ENCODE results near the gene YAF2. TPM values are rescaled to one million over a fixed set of nuclear protein-coding genes. Genes with fewer than 3 reads are reported as not detected.

The YAF2 gene
- total RNA-seq, 3 donors from 2014 or later = 37.0 to 40.9 (median 37.7) TPM

GRCh38 chr12:42166501-42166900 lies 71.5 kb downstream of the YAF2 start:
- peaks cover 25% of the 10 kb centered on the region for H3K36me3 Mint-ChIP-seq (ENCODE audit: insufficient read depth)
- ATAC-seq = no peak

GRCh38 chr12:42163913-42164312 lies 74.1 kb downstream of the YAF2 start:
- Mint-ChIP-seq H3K4me1 (ENCODE audit: low read depth) (peaks cover 21% of the 10 kb centered on the region), H3K4me3 (no peak overlapping the region), H3K36me3 (ENCODE audit: insufficient read depth) (peaks cover 23% of the 10 kb centered on the region), H3K9me3 (no peaks in the 10 kb centered on the region), H3K27me3 (ENCODE audit: low read depth) (no peaks in the 10 kb centered on the region)
- ATAC-seq (no peak), DNase-seq (no peak)

More at GRCh38 chr12:42166501-42166900, 71.5 kb downstream of the YAF2 start:
- no peaks in the 10 kb centered on the region for H3K9me3 Mint-ChIP-seq
- H3K27me3 Mint-ChIP-seq (ENCODE audit: low read depth) = no peaks in the 10 kb centered on the region
- no peak for DNase-seq
- H3K4me1 Mint-ChIP-seq (ENCODE audit: low read depth) = peaks cover 21% of the 10 kb centered on the region
- no peak overlapping the region for H3K4me3 Mint-ChIP-seq

GRCh38 chr12:42162965-42163364 lies 75.1 kb downstream of the YAF2 start:
- peaks cover 21% of the 10 kb centered on the region for H3K4me1 Mint-ChIP-seq (ENCODE audit: low read depth)
- ATAC-seq = no peak
- DNase-seq = no peak
- H3K36me3 Mint-ChIP-seq (ENCODE audit: insufficient read depth) = peaks cover 22% of the 10 kb centered on the region
- no peak overlapping the region for H3K4me3 Mint-ChIP-seq
- H3K27me3 Mint-ChIP-seq (ENCODE audit: low read depth) = no peaks in the 10 kb centered on the region
- no peaks in the 10 kb centered on the region for H3K9me3 Mint-ChIP-seq

GRCh38 chr12:42162193-42162592 lies 75.9 kb downstream of the YAF2 start:
- Mint-ChIP-seq H3K4me3 (no peak overlapping the region), H3K27me3 (ENCODE audit: low read depth) (no peaks in the 10 kb centered on the region)

GRCh38 chr12:42161529-42161928 lies 76.5 kb downstream of the YAF2 start:
- no peak for ATAC-seq
- Mint-ChIP-seq H3K4me3 (no peak overlapping the region), H3K36me3 (ENCODE audit: insufficient read depth) (peaks cover 21% of the 10 kb centered on the region), H3K9me3 (no peaks in the 10 kb centered on the region), H3K27me3 (ENCODE audit: low read depth) (no peaks in the 10 kb centered on the region), H3K4me1 (ENCODE audit: low read depth) (peaks cover 19% of the 10 kb centered on the region)
- DNase-seq = no peak

More at GRCh38 chr12:42162193-42162592, 75.9 kb downstream of the YAF2 start:
- Mint-ChIP-seq H3K4me1 (ENCODE audit: low read depth) (peaks cover 21% of the 10 kb centered on the region), H3K9me3 (no peaks in the 10 kb centered on the region), H3K36me3 (ENCODE audit: insufficient read depth) (peaks cover 24% of the 10 kb centered on the region)
- DNase-seq = no peak
- ATAC-seq = no peak

- Mint-ChIP-seq H3K9me3 (peaks cover 3% of the 10 kb centered on the region), H3K4me1 (ENCODE audit: low read depth) (no peaks in the 10 kb centered on the region), H3K36me3 (ENCODE audit: insufficient read depth) (peaks cover 8% of the 10 kb centered on the region), H3K4me3 (no peak overlapping the region), H3K27me3 (ENCODE audit: low read depth) (no peaks in the 10 kb centered on the region)
- DNase-seq = no peak
- ATAC-seq = no peak
Observed at GRCh38 chr12:42156232-42156631, 81.8 kb downstream of the YAF2 start.

- H3K4me3 Mint-ChIP-seq = peak overlapping the region; percentile 73
- H3K27me3 Mint-ChIP-seq (ENCODE audit: low read depth) = no peaks in the 10 kb centered on the region
- no peaks in the 10 kb centered on the region for H3K9me3 Mint-ChIP-seq
- ATAC-seq (no peak), DNase-seq (no peak)
- peaks cover 26% of the 10 kb centered on the region for H3K4me1 Mint-ChIP-seq (ENCODE audit: low read depth)
- no peaks in the 10 kb centered on the region for H3K36me3 Mint-ChIP-seq (ENCODE audit: insufficient read depth)
Observed at GRCh38 chr12:42145552-42146215, 92.4 kb downstream of the YAF2 start.

- DNase-seq (no peak), ATAC-seq (peak in 1 of 2 donors; percentile 1)
- Mint-ChIP-seq H3K36me3 (ENCODE audit: insufficient read depth) (no peaks in the 10 kb centered on the region), H3K4me3 (peak overlapping the region; percentile 73), H3K9me3 (no peaks in the 10 kb centered on the region), H3K27me3 (ENCODE audit: low read depth) (no peaks in the 10 kb centered on the region), H3K4me1 (ENCODE audit: low read depth) (peaks cover 30% of the 10 kb centered on the region)
Observed at GRCh38 chr12:42145197-42145549, 92.9 kb downstream of the YAF2 start.

- H3K4me3 Mint-ChIP-seq = peak within 1 kb of the TSS; percentile 97
- ATAC-seq = peak; percentile 91 to 92
- H3K27me3 Mint-ChIP-seq (ENCODE audit: low read depth) = no peaks in the 10 kb centered on the region
- DNase-seq = peak; percentile 65
- H3K9me3 Mint-ChIP-seq = no peaks in the 10 kb centered on the region
- no peaks in the 10 kb centered on the region for H3K36me3 Mint-ChIP-seq (ENCODE audit: insufficient read depth)
- peaks cover 31% of the 10 kb centered on the region for H3K4me1 Mint-ChIP-seq (ENCODE audit: low read depth)
Observed at GRCh38 chr12:42144408-42145196, 93.4 kb downstream of the YAF2 start, which contains the start of gene GXYLT1. TSS of gene GXYLT1 (minus strand) at chr12:42144874. CDS start at chr12:42144646, 228 bp downstream.

GRCh38 chr12:42144158-42144407 lies 94.0 kb downstream of the YAF2 start:
- DNase-seq (no peak), ATAC-seq (no peak)
- peaks cover 33% of the 10 kb centered on the region for H3K4me1 Mint-ChIP-seq (ENCODE audit: low read depth)
- no peaks in the 10 kb centered on the region for H3K36me3 Mint-ChIP-seq (ENCODE audit: insufficient read depth)
- H3K9me3 Mint-ChIP-seq = no peaks in the 10 kb centered on the region
- H3K4me3 Mint-ChIP-seq = peak overlapping the region; percentile 97
- H3K27me3 Mint-ChIP-seq (ENCODE audit: low read depth) = no peaks in the 10 kb centered on the region

GRCh38 chr12:42143452-42144157 lies 94.4 kb downstream of the YAF2 start:
- no peak for DNase-seq
- H3K4me1 Mint-ChIP-seq (ENCODE audit: low read depth) = peaks cover 33% of the 10 kb centered on the region
- no peaks in the 10 kb centered on the region for H3K36me3 Mint-ChIP-seq (ENCODE audit: insufficient read depth)
- ATAC-seq = peak in 1 of 2 donors; percentile 2
- peak overlapping the region; percentile 97 for H3K4me3 Mint-ChIP-seq
- H3K27me3 Mint-ChIP-seq (ENCODE audit: low read depth) = no peaks in the 10 kb centered on the region
- H3K9me3 Mint-ChIP-seq = no peaks in the 10 kb centered on the region

GRCh38 chr12:42141981-42142606 lies 96.0 kb downstream of the YAF2 start:
- ATAC-seq (no peak), DNase-seq (no peak)
- Mint-ChIP-seq H3K4me3 (no peak overlapping the region), H3K4me1 (ENCODE audit: low read depth) (peaks cover 33% of the 10 kb centered on the region), H3K9me3 (no peaks in the 10 kb centered on the region), H3K36me3 (ENCODE audit: insufficient read depth) (no peaks in the 10 kb centered on the region), H3K27me3 (ENCODE audit: low read depth) (no peaks in the 10 kb centered on the region)

GRCh38 chr12:42140901-42141300 lies 97.1 kb downstream of the YAF2 start:
- no peaks in the 10 kb centered on the region for H3K9me3 Mint-ChIP-seq
- H3K36me3 Mint-ChIP-seq (ENCODE audit: insufficient read depth) = no peaks in the 10 kb centered on the region
- no peaks in the 10 kb centered on the region for H3K27me3 Mint-ChIP-seq (ENCODE audit: low read depth)
- DNase-seq = no peak
- peaks cover 36% of the 10 kb centered on the region for H3K4me1 Mint-ChIP-seq (ENCODE audit: low read depth)
- H3K4me3 Mint-ChIP-seq = no peak overlapping the region
- no peak for ATAC-seq

GRCh38 chr12:42135259-42135814 lies 102.7 kb downstream of the YAF2 start:
- Mint-ChIP-seq H3K27me3 (ENCODE audit: low read depth) (no peaks in the 10 kb centered on the region), H3K4me3 (no peak overlapping the region), H3K4me1 (ENCODE audit: low read depth) (peaks cover 32% of the 10 kb centered on the region), H3K9me3 (no peaks in the 10 kb centered on the region), H3K36me3 (ENCODE audit: insufficient read depth) (peaks cover 5% of the 10 kb centered on the region)
- DNase-seq = no peak
- ATAC-seq = no peak

All from activated T-cell treated with anti-CD3 and anti-CD28 coated beads, Interleukin-2, amount 50 U/mL, for 4 hours (primary cell).